Measurements from ENCODE around the gene FADS3.
"Not testable (repeated sequence)": the region's sequence is repeated elsewhere in the genome, so short reads cannot be mapped to it uniquely, and the experiment has no call there.

The FADS3 gene

GRCh38 chr11:61882267-61882666, 9.1 kb downstream of the FADS3 start:
- DNase-seq: not testable (repeated sequence)

DNA sequence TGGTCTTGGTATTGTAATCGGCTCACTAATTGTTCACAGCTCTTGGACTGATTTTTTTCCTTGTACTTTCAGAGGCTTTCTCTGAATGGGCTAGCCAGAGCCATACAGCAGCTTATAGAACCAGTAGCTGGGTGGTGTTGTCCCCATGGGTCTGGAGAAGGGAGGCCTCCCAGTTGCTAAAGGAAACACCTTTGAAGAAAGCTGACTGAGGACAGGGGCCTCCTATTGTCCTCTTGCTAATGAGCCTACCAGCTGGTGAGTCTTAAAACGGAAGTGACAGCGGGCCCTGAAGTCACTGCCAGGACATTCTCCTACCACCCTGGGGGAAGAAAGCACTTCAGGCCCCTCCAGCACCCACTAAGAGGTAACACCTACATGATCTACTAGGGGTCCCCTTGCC, 9.9 kb downstream of the FADS3 start:
- no peak for DNase-seq

GRCh38 chr11:61880454-61880853, 10.9 kb downstream of the FADS3 start:
- DNase-seq: no peak

GRCh38 chr11:61880031-61880430, 11.3 kb downstream of the FADS3 start:
- no peak for DNase-seq

DNA sequence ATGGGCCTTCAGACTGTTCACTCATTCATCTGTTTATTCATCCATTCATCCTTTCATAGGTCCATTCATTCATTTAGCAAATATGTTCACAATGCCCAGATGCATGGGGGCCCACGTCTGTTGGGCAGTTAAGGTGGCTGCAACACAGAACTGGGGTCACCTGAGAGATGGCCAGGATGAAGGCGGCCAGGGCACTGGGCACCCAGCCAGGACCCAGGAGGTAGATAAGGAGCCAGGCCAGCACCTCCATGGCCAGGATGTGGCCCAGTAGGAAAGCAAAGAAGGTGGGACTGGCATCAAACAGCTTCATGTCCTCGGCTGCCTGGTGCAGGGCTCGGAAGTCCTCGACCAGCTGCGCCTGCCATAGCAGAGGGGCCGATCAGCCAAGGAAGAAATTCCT, 12.2 kb downstream of the FADS3 start:
- DNase-seq: no peak

DNA sequence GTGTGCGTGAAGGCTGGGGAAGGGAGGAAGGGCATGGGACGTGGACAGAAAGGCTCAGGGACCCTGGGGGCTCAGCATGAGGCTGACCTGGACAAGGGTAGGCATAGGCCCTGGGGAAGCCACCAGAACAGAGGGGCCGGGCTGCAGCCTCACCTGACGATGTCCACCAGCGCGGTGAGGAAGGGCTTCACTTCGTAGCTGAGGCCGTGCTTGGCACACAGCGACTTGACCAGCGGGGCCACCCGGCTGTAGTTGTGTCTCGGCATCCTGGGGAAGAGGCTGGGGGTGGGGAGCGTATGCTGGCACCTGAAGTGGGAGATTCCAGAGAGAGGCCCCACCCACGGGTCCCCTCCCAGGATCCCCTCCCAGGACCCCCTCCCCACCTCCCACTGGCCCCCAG, 15.6 kb downstream of the FADS3 start:
- no peak for DNase-seq

GRCh38 chr11:61874853-61875252, 16.5 kb downstream of the FADS3 start:
- DNase-seq: no peak

DNA sequence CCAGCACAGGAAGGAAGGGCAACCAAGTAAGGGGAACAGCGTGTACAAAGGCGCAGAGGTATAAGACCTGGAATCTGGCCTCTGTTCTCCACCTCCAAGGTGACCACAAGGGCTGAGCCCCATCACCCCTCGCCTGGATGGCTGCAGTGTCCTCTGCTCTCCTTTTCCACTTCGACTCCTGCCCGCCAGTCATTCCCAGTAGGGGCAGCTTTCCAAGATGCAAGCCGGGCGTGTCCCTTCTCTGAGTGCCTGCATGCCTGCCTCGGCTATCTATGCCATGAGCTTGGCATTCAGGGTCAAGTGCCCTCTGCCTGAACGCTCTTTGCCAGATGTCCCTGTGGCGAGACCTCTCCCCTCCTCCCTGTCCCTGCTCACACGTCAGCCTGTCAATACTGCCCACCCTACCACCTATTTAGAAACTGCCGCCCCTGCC, 17.0 kb downstream of the FADS3 start:
- no peak for DNase-seq

GRCh38 chr11:61873588-61874376, 17.6 kb downstream of the FADS3 start:
- DNase-seq: no peak

DNA sequence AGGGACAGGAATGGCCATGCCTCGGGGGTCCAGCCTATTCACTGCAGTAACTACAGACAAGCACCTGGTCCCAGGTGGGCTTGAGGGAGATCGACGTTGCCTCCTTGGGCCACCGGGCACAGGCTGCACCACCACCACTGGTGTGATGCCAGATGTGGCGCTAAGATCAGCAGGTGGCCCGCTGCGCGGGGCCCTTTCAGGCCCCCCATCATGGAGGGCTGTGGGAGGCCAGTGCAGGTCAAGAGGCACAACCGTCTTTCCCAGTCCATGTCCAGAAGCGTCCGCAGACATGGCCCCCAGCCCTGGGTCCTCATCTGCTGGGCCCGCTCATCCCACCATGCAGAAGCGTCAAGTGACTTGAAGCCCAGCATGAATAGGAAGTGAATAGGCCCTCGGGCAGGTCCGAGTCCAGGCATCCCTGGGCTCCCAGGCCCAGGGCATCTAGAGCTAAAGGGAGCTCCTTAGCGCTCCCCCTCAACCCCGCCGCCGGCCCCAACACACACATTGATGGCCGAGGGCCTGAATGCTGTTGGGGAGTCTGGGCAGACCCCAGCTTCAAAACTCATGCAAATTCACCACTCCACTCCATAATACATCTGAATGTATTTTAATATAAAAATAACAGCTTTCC, 18.3 kb downstream of the FADS3 start:
- DNase-seq: no peak

DNA sequence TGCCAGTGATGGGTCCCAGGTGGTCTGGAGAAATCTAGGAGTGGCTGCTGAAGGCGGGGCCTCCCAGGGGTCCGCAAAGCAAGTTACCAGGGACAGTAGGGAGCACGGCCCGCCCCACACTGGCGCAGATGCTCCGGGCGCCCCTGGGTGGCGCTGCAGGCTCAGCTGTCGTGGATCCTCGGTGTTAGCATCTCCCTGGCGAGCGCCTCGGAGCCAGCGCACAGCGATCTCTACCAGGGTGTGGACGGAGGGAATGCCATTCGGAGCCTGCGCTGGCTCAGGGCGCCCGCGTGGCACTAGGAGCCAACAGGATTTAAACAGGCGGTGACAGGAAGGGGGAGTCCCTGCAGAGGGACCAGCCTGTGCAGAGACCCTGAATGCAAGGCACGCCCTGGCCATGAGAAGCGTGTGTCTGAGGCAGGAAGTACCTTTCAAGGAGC, 20.2 kb downstream of the FADS3 start:
- peak in 53 of 56 donors; percentile 20 to 85 (median 63) for DNase-seq

- no peak for DNase-seq
Observed at GRCh38 chr11:61870541-61871031, 20.8 kb downstream of the FADS3 start.

DNA sequence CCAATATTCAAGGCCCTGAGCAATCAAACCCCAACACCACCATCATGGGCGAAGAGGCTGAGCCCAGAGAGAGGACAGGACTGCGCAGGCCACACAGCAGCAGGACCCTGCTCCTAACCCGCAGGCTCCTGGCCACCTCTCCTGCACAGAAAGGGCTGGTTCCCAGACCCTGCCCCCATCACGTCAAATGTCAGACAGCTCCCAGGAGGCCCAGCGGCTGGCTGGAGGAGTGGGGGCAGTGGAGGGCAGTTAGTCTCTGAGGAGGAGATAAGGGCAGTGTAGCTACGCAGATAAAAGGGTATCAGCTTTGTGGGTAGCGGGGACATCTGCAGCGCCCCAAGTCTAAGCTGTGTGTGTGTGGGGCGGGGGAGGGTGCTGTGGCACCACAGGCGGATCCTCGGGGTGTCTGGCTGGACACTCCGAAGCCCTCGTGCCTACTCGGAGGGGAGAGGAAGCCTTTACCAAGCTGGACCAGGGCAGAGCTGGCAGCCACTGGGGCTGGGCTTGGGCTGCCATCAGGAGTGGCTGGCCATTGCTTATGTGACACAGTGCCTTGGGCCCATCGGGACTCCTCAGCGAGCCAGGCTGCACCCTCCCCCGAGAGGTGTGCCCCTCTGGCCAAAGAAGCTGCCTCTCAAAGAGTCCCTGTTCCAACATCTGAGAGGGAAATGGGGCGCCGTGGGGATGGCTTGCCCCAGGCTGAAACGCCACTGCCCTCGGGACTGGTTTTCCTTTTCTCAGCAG, 21.5 kb downstream of the FADS3 start:
- no peak for DNase-seq

DNA sequence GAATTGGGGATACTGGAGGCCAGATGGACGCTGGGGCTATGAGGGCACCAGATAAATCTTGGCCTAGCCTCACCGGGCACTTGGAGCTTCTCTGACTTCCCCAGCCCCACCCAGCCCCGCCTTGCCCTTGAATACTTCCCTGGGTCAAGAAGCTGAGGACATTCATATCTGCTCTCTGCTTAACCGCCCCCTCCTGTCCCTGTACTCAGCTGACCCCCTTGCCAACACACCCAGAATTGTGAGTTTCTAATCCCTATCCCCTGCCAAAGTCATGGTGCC, 22.0 kb downstream of the FADS3 start:
- no peak for DNase-seq

DNA sequence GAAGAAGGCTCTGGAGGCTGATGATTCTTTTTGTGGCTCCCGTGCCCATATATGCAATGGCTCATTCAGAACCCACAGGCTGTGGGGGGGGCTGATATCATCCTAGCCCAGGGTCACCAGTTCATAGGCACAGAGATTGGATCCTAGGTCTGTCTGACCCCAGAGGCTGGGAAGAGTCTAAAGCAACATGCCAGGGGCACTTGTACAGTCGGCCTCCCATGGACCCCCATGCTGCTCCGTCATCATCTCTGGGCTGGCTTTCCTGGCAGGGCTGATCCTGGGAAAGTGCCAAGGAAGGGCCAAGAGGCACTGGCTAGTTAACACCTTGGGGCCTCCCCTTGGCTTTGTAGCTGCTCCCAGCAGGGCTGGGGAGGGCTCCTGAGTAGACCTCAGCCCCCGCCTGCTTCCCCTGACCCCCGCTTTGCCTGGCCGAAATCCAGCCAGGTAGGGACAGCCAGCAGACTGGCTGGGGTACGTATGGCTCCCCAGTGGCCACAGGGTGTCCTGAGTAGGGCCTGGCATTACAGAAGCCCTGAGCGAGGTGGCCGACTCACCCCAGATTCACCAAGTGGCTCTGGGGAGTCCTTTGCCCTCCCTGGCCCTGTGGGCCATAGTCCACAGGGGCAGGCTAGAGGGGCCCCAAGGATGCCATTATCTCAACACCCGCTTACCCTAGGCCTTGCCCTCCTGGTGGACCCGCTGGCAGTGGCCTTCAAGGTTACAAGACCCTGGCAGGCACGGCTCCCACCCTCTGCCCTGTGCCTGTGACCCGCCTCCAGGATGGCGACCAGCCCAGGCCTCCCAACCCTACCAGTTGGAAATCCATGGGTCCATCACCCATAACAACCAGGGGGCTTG, 22.5 kb downstream of the FADS3 start:
- no peak for DNase-seq

DNA sequence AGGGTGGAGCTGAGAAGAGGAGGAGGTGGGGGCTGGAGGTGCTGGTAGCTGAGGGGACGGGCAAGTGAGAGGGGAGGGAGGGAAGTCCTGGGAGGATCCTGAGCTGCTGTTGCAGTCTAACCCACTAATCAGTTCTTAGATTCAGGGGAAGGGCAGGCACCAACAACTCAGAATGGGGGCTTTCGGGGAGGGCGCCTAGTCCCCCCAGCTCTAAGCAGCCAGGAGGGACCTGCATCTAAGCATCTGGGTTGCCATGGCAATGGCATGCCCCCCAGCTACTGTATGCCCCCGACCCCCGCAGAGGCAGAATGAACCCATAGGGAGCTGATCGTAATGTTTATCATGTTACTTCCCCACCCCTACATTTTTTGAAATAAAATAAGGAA, 24.4 kb downstream of the FADS3 start:
- no peak for DNase-seq

GRCh38 chr11:61866231-61866957, 25.0 kb downstream of the FADS3 start:
- DNase-seq: no peak

- DNase-seq: no peak
Observed at GRCh38 chr11:61864814-61865775, 26.2 kb downstream of the FADS3 start.

GRCh38 chr11:61863548-61864081, 27.7 kb downstream of the FADS3 start:
- DNase-seq: no peak

Measured in amygdala (tissue), 56 donors.